Coronary artery (tissue), 2 donors: ENCODE measurements around the gene PASK.

ENCODE experiments used
- DNase-seq: peaks from one replicate; pipeline ENCODE4 v3.0.0-alpha.2; 2017; ENCODE audit warnings: low spot score
- H3K27ac ChIP-seq, 2 donors: fragments of 200-600 bp; sonication (generic); one replicate each; pipeline ENCODE4 v1.5.1; 2016 to 2019
- H3K4me3 ChIP-seq: fragments of 200-600 bp; sonication (generic); 2 replicates; pipeline ENCODE4 v1.5.1; 2016; ENCODE audit warnings: mild to moderate bottlenecking, moderate library complexity
- TF ChIP-seq, protein P1 (sequence below): fragments of 200-600 bp; sonication (generic); IDR thresholded peaks from one replicate; pipeline ENCODE4 v1.5.1; 2019; ENCODE audit warnings: antibody characterized with exemption

The PASK gene

DNA sequence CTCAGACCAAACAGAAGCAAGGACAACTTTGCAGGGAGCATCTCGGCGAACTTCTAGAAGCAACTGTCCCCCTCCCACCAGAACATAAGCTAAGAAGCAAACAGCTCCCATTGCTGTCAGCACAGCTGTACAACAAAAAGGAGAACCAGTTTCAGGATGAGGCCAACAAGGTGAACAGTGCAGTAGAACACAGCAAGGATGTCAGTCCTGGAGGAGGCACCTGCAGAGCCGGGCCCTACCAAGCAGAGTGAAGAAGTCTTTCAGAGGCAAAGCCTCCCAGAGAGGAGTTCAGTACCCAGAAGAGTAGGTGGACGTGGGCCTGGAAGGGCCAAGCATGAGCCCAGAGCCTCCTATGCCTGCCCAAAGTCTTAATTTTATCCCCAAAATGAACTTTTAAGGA is 1.0 kb downstream of the PASK start:
- no peak overlapping the region for H3K27ac ChIP-seq
- no peak overlapping the region for H3K4me3 ChIP-seq
- DNase-seq, result no peak
- TF ChIP-seq, protein P1, sequence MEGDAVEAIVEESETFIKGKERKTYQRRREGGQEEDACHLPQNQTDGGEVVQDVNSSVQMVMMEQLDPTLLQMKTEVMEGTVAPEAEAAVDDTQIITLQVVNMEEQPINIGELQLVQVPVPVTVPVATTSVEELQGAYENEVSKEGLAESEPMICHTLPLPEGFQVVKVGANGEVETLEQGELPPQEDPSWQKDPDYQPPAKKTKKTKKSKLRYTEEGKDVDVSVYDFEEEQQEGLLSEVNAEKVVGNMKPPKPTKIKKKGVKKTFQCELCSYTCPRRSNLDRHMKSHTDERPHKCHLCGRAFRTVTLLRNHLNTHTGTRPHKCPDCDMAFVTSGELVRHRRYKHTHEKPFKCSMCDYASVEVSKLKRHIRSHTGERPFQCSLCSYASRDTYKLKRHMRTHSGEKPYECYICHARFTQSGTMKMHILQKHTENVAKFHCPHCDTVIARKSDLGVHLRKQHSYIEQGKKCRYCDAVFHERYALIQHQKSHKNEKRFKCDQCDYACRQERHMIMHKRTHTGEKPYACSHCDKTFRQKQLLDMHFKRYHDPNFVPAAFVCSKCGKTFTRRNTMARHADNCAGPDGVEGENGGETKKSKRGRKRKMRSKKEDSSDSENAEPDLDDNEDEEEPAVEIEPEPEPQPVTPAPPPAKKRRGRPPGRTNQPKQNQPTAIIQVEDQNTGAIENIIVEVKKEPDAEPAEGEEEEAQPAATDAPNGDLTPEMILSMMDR, result no peak

DNA sequence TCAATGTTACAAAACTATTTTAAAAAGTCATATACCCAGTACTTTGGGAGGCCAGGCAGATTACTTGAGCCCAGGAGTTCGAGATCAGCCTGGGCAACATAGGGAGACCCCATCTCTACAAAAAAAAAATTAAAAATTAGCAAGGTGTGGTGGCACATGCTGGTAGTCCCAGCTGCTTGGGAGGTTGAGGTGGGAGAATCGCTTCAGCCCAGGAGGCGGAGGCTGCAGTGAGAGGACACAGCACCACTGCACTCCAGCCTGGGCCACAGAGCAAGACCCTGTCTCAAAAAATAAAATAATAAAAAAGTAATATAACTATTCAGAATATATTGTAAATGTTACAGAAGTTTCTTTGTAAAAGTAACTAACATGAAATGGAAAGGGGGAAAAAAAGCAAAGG is 1.9 kb downstream of the PASK start:
- TF ChIP-seq, protein P1, result no peak
- no peak for DNase-seq

GRCh38 chr2:241146286-241146685 is 3.0 kb downstream of the PASK start:
- no peak for DNase-seq
- Histone ChIP-seq H3K27ac (no peak overlapping the region), H3K4me3 (no peak overlapping the region)
- TF ChIP-seq, protein P1, result no peak

More for the DNA sequence above, 1.9 kb downstream of the PASK start:
- no peak overlapping the region for H3K4me3 ChIP-seq
- H3K27ac ChIP-seq, result no peak overlapping the region

GRCh38 chr2:241142593-241142992 is 6.7 kb downstream of the PASK start:
- TF ChIP-seq, protein P1, result no peak
- DNase-seq, result no peak
- Histone ChIP-seq H3K4me3 (no peak overlapping the region), H3K27ac (no peak overlapping the region)

GRCh38 chr2:241142063-241142462 is 7.2 kb downstream of the PASK start:
- TF ChIP-seq, protein P1, result no peak
- H3K4me3 ChIP-seq, result no peak overlapping the region
- H3K27ac ChIP-seq, result no peak overlapping the region
- DNase-seq, result no peak

DNA sequence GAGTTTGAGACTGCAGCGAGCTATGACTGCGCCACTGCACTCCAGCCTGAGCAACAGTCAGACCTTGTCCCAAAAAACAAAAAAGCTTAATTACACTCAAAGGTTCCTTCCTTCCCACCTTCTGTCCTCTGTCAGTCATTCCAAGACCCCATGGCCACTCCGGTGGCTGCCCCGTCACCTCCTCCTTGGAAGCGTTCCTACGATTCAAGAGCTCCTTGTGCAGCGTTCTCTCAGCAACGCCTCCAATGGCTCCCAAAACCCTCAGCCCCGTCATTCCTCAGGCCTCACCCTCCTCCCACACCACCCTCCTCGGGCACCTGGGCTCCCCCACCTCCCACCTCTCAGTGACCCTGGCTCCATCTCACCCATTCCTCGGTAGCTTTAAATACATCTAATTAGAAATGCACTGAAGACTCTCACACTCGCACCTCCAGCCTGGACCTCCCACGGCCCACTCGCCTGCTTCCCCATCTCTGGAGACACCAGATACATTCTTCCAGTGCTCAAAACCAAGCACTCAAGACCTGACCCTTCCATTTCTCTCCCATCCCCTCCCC is 8.0 kb downstream of the PASK start:
- TF ChIP-seq, protein P1, result no peak
- Histone ChIP-seq H3K27ac (no peak overlapping the region), H3K4me3 (no peak overlapping the region)
- DNase-seq, result no peak

- DNase-seq, result no peak
- TF ChIP-seq, protein P1, result no peak
- Histone ChIP-seq H3K27ac (no peak overlapping the region), H3K4me3 (no peak overlapping the region)
Observed at GRCh38 chr2:241140445-241140840, 8.8 kb downstream of the PASK start.
